Activated naive CD8-positive, alpha-beta T cell (primary cell): ENCODE measurements around the gene LRR1.
"Not testable (repeated sequence)": the region's sequence is repeated elsewhere in the genome, so short reads cannot be mapped to it uniquely, and the experiment has no call there.

ENCODE experiments used
- H3K27ac Mint-ChIP-seq: one replicate; pipeline ENCODE4 v1.8.0; 2021; ENCODE audit warnings: mixed read lengths
- H3K27me3 Mint-ChIP-seq: one replicate; pipeline ENCODE4 v1.8.0; 2021; ENCODE audit warnings: mixed read lengths
- H3K36me3 Mint-ChIP-seq: one replicate; pipeline ENCODE4 v1.8.0; 2021; ENCODE audit warnings: mixed read lengths
- H3K4me1 Mint-ChIP-seq: one replicate; pipeline ENCODE4 v1.8.0; 2021; ENCODE audit warnings: low read depth, mixed read lengths
- H3K4me3 Mint-ChIP-seq: one replicate; pipeline ENCODE4 v1.8.0; 2021; ENCODE audit warnings: mild to moderate bottlenecking, mixed read lengths
- H3K9me3 Mint-ChIP-seq: one replicate; pipeline ENCODE4 v1.8.0; 2021; ENCODE audit warnings: low read depth, mixed read lengths

The LRR1 gene

DNA sequence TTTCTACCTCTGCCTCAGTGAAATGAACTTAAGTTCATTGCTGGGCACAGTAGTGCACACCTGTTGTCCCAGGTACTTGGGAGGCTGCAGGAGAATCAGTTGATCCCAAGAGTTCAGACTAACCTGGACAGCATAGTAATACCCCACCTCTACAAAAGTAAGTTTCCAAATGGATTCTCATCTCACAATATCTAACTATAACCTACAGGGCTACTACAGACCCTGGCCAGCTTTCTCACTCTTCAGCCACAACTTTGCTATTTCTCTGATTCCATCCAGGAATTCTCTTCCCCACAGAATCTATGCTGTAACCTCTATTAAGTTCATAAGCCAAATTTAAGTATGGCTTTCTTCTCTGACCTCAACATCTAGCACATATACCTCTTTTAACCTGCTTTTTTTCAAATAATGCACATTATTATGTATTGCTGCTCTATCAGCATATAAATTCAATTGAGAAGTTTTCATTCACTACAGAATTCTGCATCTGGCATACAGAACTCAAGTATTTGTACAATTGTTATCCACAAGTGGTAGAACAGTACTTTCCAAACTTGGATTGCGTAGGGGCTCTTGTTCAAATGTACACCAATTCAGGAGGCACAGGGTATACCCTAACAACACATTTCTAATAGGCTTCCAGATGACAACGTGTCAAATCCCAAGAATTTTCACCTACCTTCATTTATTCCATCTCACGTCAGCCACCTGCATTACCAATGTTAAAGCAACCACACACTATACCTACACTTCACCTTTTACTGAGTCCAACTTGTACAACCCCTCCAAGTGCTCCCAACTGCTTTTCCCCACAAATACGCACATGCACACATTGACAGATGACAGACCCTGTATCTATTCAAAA, 16.4 kb upstream of the LRR1 start:
- Mint-ChIP-seq H3K9me3 (no peaks in the 10 kb centered on the region), H3K27me3 (no peaks in the 10 kb centered on the region), H3K4me3 (peak overlapping the region; percentile 96), H3K27ac (peak overlapping the region; percentile 87), H3K36me3 (peaks cover 39% of the 10 kb centered on the region), H3K4me1 (peaks cover 59% of the 10 kb centered on the region)

DNA sequence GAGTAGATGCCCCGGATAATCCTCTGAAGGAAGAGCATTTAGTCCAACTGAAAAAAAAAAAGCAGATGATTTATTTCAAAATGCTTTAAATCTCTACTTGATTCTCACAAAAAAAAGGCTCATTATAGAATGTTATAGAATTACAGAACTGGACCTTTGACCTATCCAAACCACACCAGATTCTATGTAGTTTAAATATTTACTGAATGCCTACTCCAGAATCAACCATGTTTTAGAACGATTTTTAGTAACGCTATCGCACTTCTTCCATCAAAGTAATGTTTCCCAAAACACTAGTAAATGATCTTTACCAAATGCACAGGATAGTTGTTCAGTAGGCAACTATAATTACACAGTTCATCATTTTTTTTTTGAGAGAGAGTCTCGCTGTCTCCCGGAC, 15.1 kb upstream of the LRR1 start:
- H3K36me3 Mint-ChIP-seq, result peaks cover 32% of the 10 kb centered on the region
- no peaks in the 10 kb centered on the region for H3K27me3 Mint-ChIP-seq
- H3K4me3 Mint-ChIP-seq, result peak overlapping the region; percentile 96
- H3K4me1 Mint-ChIP-seq, result peaks cover 53% of the 10 kb centered on the region
- no peaks in the 10 kb centered on the region for H3K9me3 Mint-ChIP-seq
- H3K27ac Mint-ChIP-seq, result peak overlapping the region; percentile 97

DNA sequence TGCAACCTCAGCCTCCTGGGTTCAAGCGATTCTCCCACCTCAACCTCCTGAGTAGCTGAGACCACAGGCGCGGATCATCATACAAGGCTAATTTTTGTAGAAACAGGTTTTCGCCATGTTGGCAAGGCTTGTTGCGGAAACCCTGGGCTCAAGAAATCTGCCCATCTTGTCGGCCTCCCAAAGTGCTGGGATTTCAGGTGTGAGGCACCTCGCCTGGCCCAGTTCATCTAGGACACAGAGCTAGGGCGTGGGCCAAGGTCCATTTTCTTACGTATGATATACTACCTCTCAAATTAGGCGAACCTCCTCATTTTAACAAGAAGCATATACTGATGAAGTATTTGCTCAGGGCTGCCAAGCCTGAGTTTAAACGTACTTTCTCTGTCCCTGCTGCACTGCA, 14.7 kb upstream of the LRR1 start:
- Mint-ChIP-seq H3K36me3 (peaks cover 32% of the 10 kb centered on the region), H3K4me1 (peaks cover 49% of the 10 kb centered on the region)

DNA sequence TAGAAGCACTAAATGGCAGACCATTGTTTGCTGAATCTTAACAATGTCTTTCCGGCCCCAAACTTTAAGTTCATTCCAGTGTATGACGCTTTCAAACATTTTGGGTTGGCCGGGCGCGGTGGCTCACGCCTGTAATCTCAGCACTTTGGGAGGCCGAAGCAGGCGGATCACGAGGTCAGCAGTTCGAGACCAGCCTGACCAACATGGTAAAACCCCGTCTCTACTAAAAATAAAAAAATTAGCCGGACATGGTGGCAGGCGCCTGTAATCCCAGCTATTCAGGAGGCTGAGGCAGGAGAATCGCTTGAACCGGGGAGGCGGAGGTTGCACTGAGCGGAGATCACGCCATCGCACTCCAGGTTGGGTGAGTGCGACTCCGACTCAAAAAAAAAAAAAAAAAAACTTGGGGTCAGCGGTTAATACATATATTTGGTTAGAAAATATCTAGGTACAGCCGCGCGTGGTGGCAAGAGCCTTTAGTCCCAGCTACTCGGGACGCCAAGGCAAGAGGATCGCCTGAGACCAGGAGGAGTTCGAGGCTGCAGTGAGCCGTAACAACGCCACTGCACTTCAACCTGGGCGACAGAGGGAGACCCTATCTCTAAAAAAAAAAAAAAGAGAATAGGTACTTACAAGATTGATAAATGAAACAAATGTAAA, 13.6 kb upstream of the LRR1 start:
- H3K9me3 Mint-ChIP-seq, H3K27me3 Mint-ChIP-seq: not testable (repeated sequence)
- peaks cover 40% of the 10 kb centered on the region for H3K4me1 Mint-ChIP-seq
- H3K27ac Mint-ChIP-seq, result peak overlapping the region; percentile 97
- peaks cover 32% of the 10 kb centered on the region for H3K36me3 Mint-ChIP-seq
- H3K4me3 Mint-ChIP-seq, result peak overlapping the region; percentile 96

More for the DNA sequence above, 14.7 kb upstream of the LRR1 start:
- H3K27me3 Mint-ChIP-seq, result no peaks in the 10 kb centered on the region
- H3K27ac Mint-ChIP-seq, result peak overlapping the region; percentile 97
- H3K4me3 Mint-ChIP-seq, result peak overlapping the region; percentile 96
- no peaks in the 10 kb centered on the region for H3K9me3 Mint-ChIP-seq

DNA sequence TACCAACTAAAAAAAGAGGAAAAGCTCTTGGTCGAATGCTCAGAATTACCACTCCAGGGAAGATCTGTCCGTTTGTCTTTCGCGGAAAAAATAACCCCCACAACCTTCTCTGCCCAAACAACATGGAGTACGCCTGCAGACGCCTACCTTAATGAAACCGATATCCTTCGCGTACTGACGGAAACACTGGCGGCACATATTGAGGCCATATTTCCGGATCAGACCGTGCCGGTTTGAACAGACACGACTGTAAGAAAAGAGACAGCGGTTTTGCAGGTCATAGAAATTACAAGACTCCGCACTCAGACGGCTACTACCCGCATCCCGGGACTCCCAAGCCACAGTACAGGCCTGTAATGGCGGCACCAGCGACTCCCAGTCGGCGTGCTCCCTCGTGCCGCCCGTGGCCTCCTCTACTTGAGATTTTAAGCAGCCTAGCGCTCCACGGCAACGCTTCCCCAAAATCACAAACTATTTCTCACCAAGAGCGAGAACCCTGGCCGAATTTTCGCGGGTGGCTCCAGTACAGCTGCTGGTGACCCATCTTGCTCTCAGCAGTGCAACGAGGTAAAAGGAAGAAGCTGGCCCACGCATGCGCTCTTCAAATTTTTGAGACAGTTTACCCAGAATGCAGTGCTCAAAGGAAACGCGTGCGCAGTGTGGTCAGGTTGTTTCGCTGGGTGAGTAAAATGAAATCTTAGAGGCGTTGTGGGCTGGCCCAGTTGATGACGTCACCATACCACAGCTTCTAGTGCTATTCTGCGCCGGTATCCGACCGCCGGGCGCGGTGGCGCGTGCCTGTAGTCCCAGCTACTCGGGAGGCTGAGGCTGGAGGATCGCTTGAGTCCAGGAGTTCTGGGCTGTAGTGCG, 12.7 kb upstream of the LRR1 start, which contains the start of gene RPS29:
Gene RPS29 (minus strand): TSS at position 578 of the 870 bp plus-strand sequence. CDS start 34 bp downstream, at position 544.
- Mint-ChIP-seq H3K36me3 (peaks cover 30% of the 10 kb centered on the region), H3K27me3 (no peaks in the 10 kb centered on the region), H3K4me1 (peaks cover 36% of the 10 kb centered on the region), H3K4me3 (peak within 1 kb of the TSS; percentile 96), H3K27ac (peak within 1 kb of the TSS; percentile 97), H3K9me3 (no peaks in the 10 kb centered on the region)

DNA sequence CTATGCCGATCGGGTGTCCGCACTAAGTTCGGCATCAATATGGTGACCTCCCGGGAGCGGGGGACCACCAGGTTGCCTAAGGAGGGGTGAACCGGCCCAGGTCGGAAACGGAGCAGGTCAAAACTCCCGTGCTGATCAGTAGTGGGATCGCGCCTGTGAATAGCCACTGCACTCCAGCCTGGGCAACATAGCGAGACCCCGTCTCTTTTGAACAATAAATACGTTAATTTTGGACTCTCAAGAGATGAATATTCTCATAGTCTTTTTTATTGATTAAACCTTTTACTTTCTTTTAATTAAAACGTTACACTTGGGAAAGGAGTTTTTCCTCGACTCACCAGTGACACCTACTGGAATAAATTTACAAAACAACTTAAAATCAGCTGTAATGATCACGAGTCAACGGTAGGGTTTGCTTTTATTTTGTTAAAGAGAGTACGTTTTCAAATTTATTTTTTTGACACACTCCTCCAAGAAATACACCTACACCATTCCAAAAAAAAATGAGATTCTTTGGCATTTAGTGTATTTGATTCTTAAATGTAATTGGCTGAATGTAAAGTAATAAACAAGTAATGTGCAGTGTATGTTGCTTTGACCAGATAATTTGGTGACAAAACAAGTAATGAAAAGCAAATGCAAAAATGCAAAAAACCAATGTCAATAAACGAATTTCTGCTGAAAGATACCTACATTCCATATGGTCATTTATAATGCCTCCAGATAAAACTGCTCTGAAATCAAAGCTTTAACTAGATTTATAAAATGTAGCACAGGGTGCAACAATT, 11.9 kb upstream of the LRR1 start:
- Mint-ChIP-seq H3K4me1 (peaks cover 29% of the 10 kb centered on the region), H3K36me3 (peaks cover 28% of the 10 kb centered on the region), H3K27ac (peak overlapping the region; percentile 97), H3K4me3 (peak overlapping the region; percentile 96), H3K27me3 (no peaks in the 10 kb centered on the region), H3K9me3 (no peaks in the 10 kb centered on the region)

DNA sequence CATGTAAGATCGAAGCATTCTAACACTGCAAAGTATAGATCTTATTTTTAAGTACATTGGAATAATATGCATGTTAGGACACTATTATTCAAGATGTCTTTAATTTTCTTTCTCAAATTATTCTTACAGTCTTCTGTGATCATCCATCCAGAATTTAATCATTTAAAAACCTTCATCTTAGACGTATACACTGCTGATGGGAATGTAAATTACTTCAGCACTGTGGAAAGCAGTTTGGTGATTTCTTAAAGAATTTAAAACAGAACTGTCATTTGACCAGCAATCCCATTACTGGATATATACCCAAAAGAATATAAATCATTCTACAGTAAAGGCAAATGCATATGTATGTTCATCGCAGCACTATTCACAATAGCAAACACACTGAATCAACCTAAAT, 9.4 kb upstream of the LRR1 start:
- peaks cover 13% of the 10 kb centered on the region for H3K36me3 Mint-ChIP-seq
- no peak overlapping the region for H3K4me3 Mint-ChIP-seq
- H3K9me3 Mint-ChIP-seq, result no peaks in the 10 kb centered on the region
- H3K27me3 Mint-ChIP-seq, result no peaks in the 10 kb centered on the region
- H3K27ac Mint-ChIP-seq, result no peak overlapping the region
- H3K4me1 Mint-ChIP-seq, result peaks cover 5% of the 10 kb centered on the region

DNA sequence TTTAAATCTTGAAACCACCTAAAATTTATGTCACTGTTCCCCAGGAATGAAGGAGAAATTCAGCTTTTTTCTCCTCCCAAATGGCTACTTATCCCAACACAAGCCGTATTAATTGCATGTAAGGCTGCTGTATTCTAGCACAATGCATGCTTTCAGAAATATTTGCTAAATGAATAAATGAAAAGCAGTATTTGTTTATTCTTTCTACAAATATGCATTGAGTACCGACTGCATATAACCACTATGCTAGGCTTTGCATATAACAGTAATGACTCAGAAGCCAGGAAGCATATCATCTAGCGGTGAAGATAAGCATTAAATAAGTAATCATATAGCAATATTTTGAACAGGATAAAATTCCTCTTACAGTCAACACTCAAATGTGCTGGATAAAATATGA, 5.7 kb upstream of the LRR1 start:
- Mint-ChIP-seq H3K27me3 (no peaks in the 10 kb centered on the region), H3K27ac (no peak overlapping the region), H3K36me3 (no peaks in the 10 kb centered on the region), H3K4me1 (peaks cover 17% of the 10 kb centered on the region), H3K4me3 (no peak overlapping the region), H3K9me3 (no peaks in the 10 kb centered on the region)

DNA sequence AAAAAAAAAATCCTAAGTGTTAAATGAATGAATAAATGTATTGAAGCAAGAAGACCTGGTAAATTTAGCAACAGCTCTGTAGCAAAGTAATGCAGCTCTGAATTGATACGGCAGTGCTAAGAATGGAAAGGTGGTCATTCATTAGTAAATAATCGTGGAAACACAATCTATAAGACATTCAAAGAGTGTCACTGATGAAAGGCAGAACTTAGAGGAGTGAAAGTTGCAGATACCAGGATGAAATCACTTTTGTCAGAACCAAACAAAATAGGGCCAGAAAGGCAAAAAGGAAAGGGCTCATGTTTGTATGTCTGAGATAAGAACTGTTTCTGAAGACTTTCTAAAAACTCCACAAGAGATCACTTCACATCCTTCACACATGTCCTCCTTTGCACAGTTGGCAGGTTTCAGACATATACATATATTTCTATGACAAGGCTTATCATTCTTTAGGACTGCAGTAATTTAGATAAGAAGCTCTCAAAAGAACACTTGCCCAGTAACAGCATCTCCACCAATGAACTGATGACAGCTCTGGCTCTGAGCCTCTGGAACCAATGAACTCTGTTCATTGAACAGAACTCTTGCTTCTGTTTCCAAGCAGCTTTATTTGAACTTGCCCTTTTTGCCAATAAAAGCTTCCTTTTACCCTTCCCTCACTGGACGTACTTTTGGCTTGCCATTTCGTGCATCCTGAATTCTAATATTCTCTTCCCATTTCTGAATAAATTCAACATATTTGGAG, 4.2 kb upstream of the LRR1 start:
- no peak overlapping the region for H3K27ac Mint-ChIP-seq
- H3K4me3 Mint-ChIP-seq, result no peak overlapping the region
- no peaks in the 10 kb centered on the region for H3K27me3 Mint-ChIP-seq
- H3K9me3 Mint-ChIP-seq, result no peaks in the 10 kb centered on the region
- peaks cover 16% of the 10 kb centered on the region for H3K4me1 Mint-ChIP-seq
- H3K36me3 Mint-ChIP-seq, result no peaks in the 10 kb centered on the region

DNA sequence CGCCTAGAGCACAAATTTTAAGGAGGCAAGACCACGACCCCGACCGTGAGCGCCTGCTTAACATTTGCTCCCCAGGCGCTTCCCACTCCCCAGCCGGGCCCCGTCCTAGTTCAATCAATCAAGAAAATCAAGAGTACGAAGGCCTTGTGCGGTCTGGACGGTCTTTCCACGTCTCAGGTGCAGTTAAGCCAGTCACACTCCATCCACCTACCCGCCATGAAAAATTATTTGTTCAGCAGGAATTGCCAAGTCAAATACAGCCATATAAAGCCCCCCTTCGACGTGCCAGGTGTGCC, 603 bp upstream of the LRR1 start:
- H3K27me3 Mint-ChIP-seq, result no peaks in the 10 kb centered on the region
- no peaks in the 10 kb centered on the region for H3K36me3 Mint-ChIP-seq
- H3K4me1 Mint-ChIP-seq, result peaks cover 30% of the 10 kb centered on the region
- H3K4me3 Mint-ChIP-seq, result peak overlapping the region; percentile 94
- peak overlapping the region; percentile 94 for H3K27ac Mint-ChIP-seq
- H3K9me3 Mint-ChIP-seq, result no peaks in the 10 kb centered on the region

DNA sequence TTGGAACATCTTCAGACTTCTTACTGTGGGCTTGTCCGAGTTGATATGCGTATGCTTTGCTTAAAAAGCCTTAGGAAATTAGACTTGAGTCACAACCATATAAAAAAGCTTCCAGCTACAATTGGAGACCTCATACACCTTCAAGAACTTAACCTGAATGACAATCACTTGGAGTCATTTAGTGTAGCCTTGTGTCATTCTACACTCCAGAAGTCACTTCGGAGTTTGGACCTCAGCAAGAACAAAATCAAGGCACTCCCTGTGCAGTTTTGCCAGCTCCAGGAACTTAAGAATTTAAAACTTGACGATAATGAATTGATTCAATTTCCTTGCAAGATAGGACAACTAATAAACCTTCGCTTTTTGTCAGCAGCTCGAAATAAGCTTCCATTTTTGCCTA, 8.8 kb downstream of the LRR1 start:
- no peaks in the 10 kb centered on the region for H3K9me3 Mint-ChIP-seq
- H3K27ac Mint-ChIP-seq, result no peak overlapping the region
- H3K27me3 Mint-ChIP-seq, result no peaks in the 10 kb centered on the region
- peaks cover 3% of the 10 kb centered on the region for H3K36me3 Mint-ChIP-seq
- H3K4me1 Mint-ChIP-seq, result peaks cover 1% of the 10 kb centered on the region
- no peak overlapping the region for H3K4me3 Mint-ChIP-seq

DNA sequence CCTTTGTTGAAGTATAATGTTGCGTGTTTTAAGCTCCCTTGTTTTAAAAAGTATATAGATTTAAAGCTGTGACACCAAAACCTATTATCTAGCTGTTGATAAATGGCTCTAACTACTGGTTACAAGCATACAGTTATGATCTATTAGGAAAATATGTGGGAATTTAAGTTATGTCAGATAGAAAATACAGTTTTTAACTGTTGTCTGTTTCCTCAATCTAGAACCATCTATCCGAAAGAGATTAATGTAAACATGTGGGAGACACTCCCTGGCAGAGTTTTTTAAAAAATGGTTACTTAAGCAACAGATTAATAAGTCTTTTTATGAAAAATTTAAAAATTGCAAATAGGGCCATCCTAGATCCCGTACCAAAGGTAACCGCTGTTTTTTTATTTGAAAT, 13.5 kb downstream of the LRR1 start:
- Mint-ChIP-seq H3K27ac (no peak overlapping the region), H3K9me3 (no peaks in the 10 kb centered on the region), H3K36me3 (peaks cover 2% of the 10 kb centered on the region), H3K4me1 (peaks cover 4% of the 10 kb centered on the region), H3K27me3 (no peaks in the 10 kb centered on the region), H3K4me3 (no peak overlapping the region)

DNA sequence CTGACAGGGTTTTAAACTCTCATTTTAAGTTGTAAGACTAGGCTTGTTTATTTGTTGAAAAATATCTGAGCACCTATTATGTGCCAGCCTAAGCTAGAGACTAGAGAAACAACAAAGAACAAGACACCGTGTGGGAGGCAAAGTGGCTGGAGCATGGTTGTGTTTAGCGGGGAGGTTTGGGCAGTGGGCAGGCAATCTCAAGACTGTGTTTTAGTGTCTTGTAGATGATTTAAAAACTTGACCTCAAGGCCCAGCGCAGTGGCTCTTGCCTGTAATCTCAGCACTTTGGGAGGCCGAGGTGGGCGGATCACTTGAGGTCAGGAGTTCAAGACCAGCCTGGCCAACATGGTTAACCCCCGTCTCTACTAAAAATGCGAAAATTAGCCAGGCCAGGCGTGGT, 13.9 kb downstream of the LRR1 start:
- Mint-ChIP-seq H3K9me3 (no peaks in the 10 kb centered on the region), H3K4me1 (peaks cover 8% of the 10 kb centered on the region), H3K36me3 (peaks cover 6% of the 10 kb centered on the region), H3K27ac (no peak overlapping the region), H3K27me3 (no peaks in the 10 kb centered on the region), H3K4me3 (no peak overlapping the region)

DNA sequence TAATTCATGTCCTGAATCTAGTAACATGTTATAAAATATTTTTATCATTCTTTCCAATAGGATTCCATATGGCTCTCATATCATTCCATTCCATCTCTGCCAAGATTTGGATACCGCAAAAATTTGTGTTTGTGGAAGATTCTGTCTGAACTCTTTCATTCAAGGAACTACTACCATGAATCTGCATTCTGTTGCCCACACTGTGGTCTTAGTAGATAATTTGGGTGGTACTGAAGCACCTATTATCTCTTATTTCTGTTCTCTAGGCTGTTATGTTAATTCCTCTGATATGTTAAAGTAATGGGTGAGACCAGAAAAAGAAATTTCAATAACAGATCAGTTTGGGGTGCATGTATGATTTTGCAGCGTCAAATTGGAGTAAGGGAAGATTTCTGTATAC, 15.5 kb downstream of the LRR1 start:
- no peaks in the 10 kb centered on the region for H3K27me3 Mint-ChIP-seq
- H3K4me1 Mint-ChIP-seq, result peaks cover 21% of the 10 kb centered on the region
- no peaks in the 10 kb centered on the region for H3K9me3 Mint-ChIP-seq
- peaks cover 16% of the 10 kb centered on the region for H3K36me3 Mint-ChIP-seq
- H3K4me3 Mint-ChIP-seq, result no peak overlapping the region
- no peak overlapping the region for H3K27ac Mint-ChIP-seq
